HepG2 (cell line): ENCODE data around the gene RGS11. TPM values are rescaled to one million over a fixed set of nuclear protein-coding genes. Genes with fewer than 3 reads are reported as not detected.

Source experiments
- BCLAF1 ChIP-seq: fragments of 450-650 bp; IDR thresholded peaks from 2 replicates; pipeline ENCODE4 v1.6.1; 2017; ENCODE audit warnings: mild to moderate bottlenecking
- CCAR2 ChIP-seq: fragments of 200-400 bp; formaldehyde crosslinking; optimal IDR thresholded peaks from 2 replicates; pipeline ENCODE3; 2018; ENCODE audit warnings: low read depth, mild to moderate bottlenecking, low read length, moderate library complexity
- IKZF5 ChIP-seq: IDR thresholded peaks from 2 replicates; pipeline ENCODE4 v1.6.1; 2018; ENCODE audit warnings: missing genetic modification reagents, mild to moderate bottlenecking, missing compliant biosample characterization
- KDM1A ChIP-seq: IDR thresholded peaks from 2 replicates; pipeline ENCODE4 v1.6.1; 2016; ENCODE audit warnings: missing compliant biosample characterization
- KMT2B ChIP-seq: IDR thresholded peaks from 2 replicates; pipeline ENCODE4 v1.6.1; 2016; ENCODE audit warnings: missing genetic modification reagents, missing compliant biosample characterization
- MAF1 ChIP-seq: sonication (generic); formaldehyde crosslinking; IDR thresholded peaks from 2 replicates; pipeline ENCODE4 v1.5.0; 2020; ENCODE audit warnings: missing genetic modification reagents, borderline replicate concordance
- MIER2 ChIP-seq: IDR thresholded peaks from 2 replicates; pipeline ENCODE4 v1.6.1; 2016; ENCODE audit warnings: missing biosample characterization, missing genetic modification reagents
- MLXIP ChIP-seq: sonication (generic); formaldehyde crosslinking; IDR thresholded peaks from 2 replicates; pipeline ENCODE4 v1.9.0; 2021; ENCODE audit warnings: missing genetic modification reagents, borderline replicate concordance
- RXRA ChIP-seq: sonication (generic); formaldehyde crosslinking; IDR thresholded peaks from 2 replicates; pipeline ENCODE4 v1.5.1; 2020; ENCODE audit warnings: missing genetic modification reagents
- SMARCE1 ChIP-seq: fragments of 450-650 bp; IDR thresholded peaks from 2 replicates; pipeline ENCODE4 v1.6.1; 2017; ENCODE audit warnings: borderline replicate concordance
- ZBTB1 ChIP-seq: sonication (generic); formaldehyde crosslinking; IDR thresholded peaks from 2 replicates; pipeline ENCODE4 v1.4.0; 2020; ENCODE audit warnings: missing genetic modification reagents, borderline replicate concordance
- ZBTB25 ChIP-seq: IDR thresholded peaks from 2 replicates; pipeline ENCODE4 v1.6.1; 2018; ENCODE audit warnings: missing genetic modification reagents
- ZBTB7A ChIP-seq: sonication (generic); formaldehyde crosslinking; IDR thresholded peaks from 2 replicates; pipeline ENCODE4 v1.8.0; 2022; ENCODE audit warnings: mild to moderate bottlenecking, missing genetic modification reagents
- ZEB1 ChIP-seq: IDR thresholded peaks from 2 replicates; pipeline ENCODE4 v1.6.1; 2012; ENCODE audit warnings: mild to moderate bottlenecking, low read depth, inconsistent platforms; ENCODE audit not compliant: insufficient replicate concordance
- ZNF616 ChIP-seq: sonication (generic); formaldehyde crosslinking; IDR thresholded peaks from 2 replicates; pipeline ENCODE4 v1.5.0; 2020; ENCODE audit warnings: low read depth, mild to moderate bottlenecking, missing genetic modification reagents
- ZNF652 ChIP-seq: IDR thresholded peaks from 2 replicates; pipeline ENCODE4 v1.6.1; 2016; ENCODE audit warnings: low read depth, borderline replicate concordance
- ZNF749 ChIP-seq: sonication (generic); formaldehyde crosslinking; IDR thresholded peaks from 2 replicates; pipeline ENCODE4 v1.8.0; 2022; ENCODE audit warnings: mild to moderate bottlenecking, missing genetic modification reagents, moderate library complexity, borderline replicate concordance
- ZSCAN25 ChIP-seq: sonication (generic); formaldehyde crosslinking; IDR thresholded peaks from 2 replicates; pipeline ENCODE4 v1.8.0; 2022; ENCODE audit warnings: mild to moderate bottlenecking, missing genetic modification reagents
- polyA plus RNA-seq, 8 experiments: library from polyadenylated mRNA; depleted of rRNA in 3 of 8; stranded (reverse) in 7 of 8; unstranded in 1 of 8; fragments of >200 nt; fragmentation: Illumina TruSeq in 4 of 8; extraction: Trizol in 4 of 8; gene quantifications; 2 replicates each; pipeline versions ENCODE4 v1.2.1 to v1.2.3, GENCODE V29; 2011 to 2016; ENCODE audit warnings: low read depth in 4 of 8, missing spikeins in 1 of 8, mixed read lengths in 1 of 8; ENCODE audit not compliant: insufficient read depth in 1 of 8
- total RNA-seq, 5 experiments: library from RNA; depleted of rRNA; stranded (reverse); fragments of >200 nt; fragmentation: Illumina TruSeq; extraction: Trizol; gene quantifications; 2 replicates each; pipeline ENCODE4 v1.2.3, GENCODE V29; 2016; ENCODE audit warnings: low read depth in 1 of 5

Gene RGS11
- total and polyA plus RNA-seq, 2 of the 13 experiments (the other 11 are each of a cell fraction or from before 2014, with no cell fraction given): 0.11 TPM; not detected in 1

GRCh38 chr16:228852-229730, 46.7 kb downstream of the RGS11 start, which contains the start of gene LUC7L (continued):
- no peak for TF ChIP-seq CCAR2
- peak; percentile 58; the same call in 1 of the 2 replicates for TF ChIP-seq ZBTB1 (CRISPR knock-in tag)
- TF ChIP-seq ZEB1: no peak
- no peak for TF ChIP-seq SMARCE1
- peak; percentile 86 for TF ChIP-seq ZBTB25 (CRISPR knock-in tag)
- TF ChIP-seq MIER2 (CRISPR knock-in tag): 0 out of 2 replicates have a peak, but pooled peaks have one; percentile 61
- peak; percentile 97 for TF ChIP-seq ZNF616 (CRISPR knock-in tag)
- TF ChIP-seq MLXIP (CRISPR knock-in tag): peak; percentile 82
- TF ChIP-seq RXRA (CRISPR knock-in tag): peak; percentile 77
- peak; percentile 97 for TF ChIP-seq KMT2B (CRISPR knock-in tag)
- TF ChIP-seq MAF1: peak; percentile 85; the same call in 1 of the 2 replicates
- 0 out of 2 replicates have a peak, but pooled peaks have one; percentile 22 for TF ChIP-seq ZNF652 (CRISPR knock-in tag)
- TF ChIP-seq ZSCAN25 (CRISPR knock-in tag): peak; percentile 89
- TF ChIP-seq KDM1A (CRISPR knock-in tag): no peak
- peak; percentile 96 for TF ChIP-seq ZBTB7A (CRISPR knock-in tag)
- no peak for TF ChIP-seq BCLAF1
- peak; percentile 94 for TF ChIP-seq ZNF749
- TF ChIP-seq IKZF5 (CRISPR knock-in tag): peak; percentile 83
